GM23338 (cell line): Measurements from ENCODE around the gene FNDC3B. TPM values are rescaled to one million over a fixed set of nuclear protein-coding genes. Genes with fewer than 3 reads are reported as not detected.

Experiments used
- ATAC-seq: fragments of 200-7000 bp; cut with Tn5 transposase; 3 replicates; pipeline ENCODE4 v1.9.1; 2020
- DNase-seq: peaks from one replicate; pipeline ENCODE4 v3.0.0-alpha.2; 2015; ENCODE audit warnings: low spot score
- H2AFZ ChIP-seq: fragments of 200-600 bp; sonication (generic); 2 replicates; pipeline ENCODE4 v1.8.0; 2016; ENCODE audit warnings: antibody characterized with exemption, mild to moderate bottlenecking, moderate library complexity
- H3F3A ChIP-seq: fragments of 200-600 bp; sonication (generic); replicated peaks from 2 replicates; pipeline ENCODE4 v1.8.0; 2017; ENCODE audit warnings: antibody characterized with exemption, mixed run types, low read depth
- H3K27ac ChIP-seq: fragments of 200-600 bp; sonication (generic); 2 replicates; pipeline ENCODE4 v1.6.1; 2016; ENCODE audit warnings: low read depth
- H3K27me3 ChIP-seq: fragments of 200-600 bp; sonication (generic); 2 replicates; pipeline ENCODE4 v1.8.0; 2016; ENCODE audit warnings: mild to moderate bottlenecking, mixed run types, moderate library complexity; ENCODE audit not compliant: insufficient read depth
- H3K36me3 ChIP-seq: fragments of 200-600 bp; sonication (generic); 2 replicates; pipeline ENCODE4 v1.8.0; 2016; ENCODE audit warnings: mild to moderate bottlenecking; ENCODE audit not compliant: insufficient read depth
- H3K4me1 ChIP-seq: fragments of 200-600 bp; sonication (generic); 2 replicates; pipeline ENCODE4 v1.8.0; 2016; ENCODE audit warnings: mild to moderate bottlenecking, moderate library complexity; ENCODE audit not compliant: insufficient read depth
- H3K4me2 ChIP-seq: fragments of 200-600 bp; sonication (generic); 2 replicates; pipeline ENCODE4 v1.7.1; 2017; ENCODE audit warnings: mixed run types
- H3K4me3 ChIP-seq: fragments of 200-600 bp; sonication (generic); 2 replicates; pipeline ENCODE4 v1.6.1; 2016; ENCODE audit warnings: mixed run types
- H3K79me2 ChIP-seq: fragments of 200-600 bp; sonication (generic); replicated peaks from 2 replicates; pipeline ENCODE4 v1.8.0; 2017; ENCODE audit warnings: mild to moderate bottlenecking; ENCODE audit not compliant: insufficient read depth
- H3K9me2 ChIP-seq: fragments of 200-600 bp; sonication (generic); 2 replicates; pipeline ENCODE4 v1.8.0; 2017; ENCODE audit not compliant: insufficient read depth
- H4K20me1 ChIP-seq: fragments of 200-600 bp; sonication (generic); replicated peaks from 2 replicates; pipeline ENCODE4 v1.8.0; 2017; ENCODE audit warnings: mild to moderate bottlenecking; ENCODE audit not compliant: insufficient read depth
- H3K27ac Mint-ChIP-seq: 2 replicates; pipeline ENCODE4 v1.8.0; 2020; ENCODE audit warnings: inconsistent platforms, mild to moderate bottlenecking, moderate library complexity, mixed read lengths
- H3K27me3 Mint-ChIP-seq: 3 replicates; pipeline ENCODE4 v1.8.0; 2022; ENCODE audit warnings: low read depth, mild to moderate bottlenecking, moderate library complexity, mixed read lengths, inconsistent platforms; ENCODE audit not compliant: insufficient read depth, poor library complexity
- H3K36me3 Mint-ChIP-seq: 3 replicates; pipeline ENCODE4 v1.8.0; 2021; ENCODE audit warnings: low read depth, mild to moderate bottlenecking, inconsistent platforms, moderate library complexity, mixed read lengths
- H3K4me1 Mint-ChIP-seq: 3 replicates; pipeline ENCODE4 v1.8.0; 2020; ENCODE audit warnings: mild to moderate bottlenecking, inconsistent platforms, mixed read lengths
- H3K4me3 Mint-ChIP-seq: 3 replicates; pipeline ENCODE4 v1.8.0; 2021; ENCODE audit warnings: moderate library complexity, mild to moderate bottlenecking, inconsistent platforms, mixed read lengths
- H3K9me3 Mint-ChIP-seq: 3 replicates; pipeline ENCODE4 v1.8.0; 2020; ENCODE audit warnings: moderate library complexity, mild to moderate bottlenecking, inconsistent platforms, mixed read lengths
- CREB1 ChIP-seq: fragments of 250-450 bp; sonication (Bioruptor Pico); IDR thresholded peaks from 2 replicates; pipeline ENCODE4 v1.5.0; 2020; ENCODE audit warnings: low read depth, mild to moderate bottlenecking, moderate library complexity
- CTCF ChIP-seq, 2 experiments: fragments of 200-600 bp in 1 of 2; sonication (generic) in 1 of 2; conservative IDR thresholded peaks; 2 replicates each; pipeline versions ENCODE4 v1.5.1 to v1.6.1; 2016 to 2017; ENCODE audit warnings: antibody characterized with exemption in 2 of 2, low read depth in 2 of 2, mild to moderate bottlenecking in 2 of 2, moderate library complexity in 1 of 2
- EZH2phosphoT487 ChIP-seq: fragments of 200-600 bp; sonication (generic); IDR thresholded peaks from one replicate; pipeline ENCODE4 v1.8.1; 2018; ENCODE audit warnings: antibody characterized with exemption; ENCODE audit not compliant: unreplicated experiment
- JUNB ChIP-seq: IDR thresholded peaks from one replicate; pipeline ENCODE4 v1.6.1; 2016; ENCODE audit warnings: antibody characterized with exemption; ENCODE audit not compliant: unreplicated experiment
- NANOG ChIP-seq: IDR thresholded peaks from 2 replicates; pipeline ENCODE4 v1.6.1; 2016; ENCODE audit warnings: antibody characterized with exemption, borderline replicate concordance
- POLR2AphosphoS5 ChIP-seq: IDR thresholded peaks from 2 replicates; pipeline ENCODE4 v1.6.1; 2016; ENCODE audit warnings: antibody characterized with exemption, low read depth
- STAT1 ChIP-seq: IDR thresholded peaks from one replicate; pipeline ENCODE4 v1.6.1; 2016; ENCODE audit warnings: antibody characterized with exemption; ENCODE audit not compliant: unreplicated experiment
- ZNF114 ChIP-seq: fragments of 250-450 bp; sonication (Bioruptor Pico); IDR thresholded peaks from 2 replicates; pipeline ENCODE4 v1.5.0; 2020; ENCODE audit warnings: mild to moderate bottlenecking, moderate library complexity
- ZNF331 ChIP-seq: fragments of 250-450 bp; sonication (Bioruptor Pico); IDR thresholded peaks from 2 replicates; pipeline ENCODE4 v1.5.0; 2020; ENCODE audit warnings: low read depth, mild to moderate bottlenecking, moderate library complexity
- polyA plus RNA-seq: library from polyadenylated mRNA; unstranded; fragments of >200 nt; fragmentation: Nextera tagmentation; extraction: Ambion mirVana; gene quantifications from 2 replicates; pipeline ENCODE4 v1.2.1, GENCODE V29; 2016
- total RNA-seq: library from RNA; depleted of rRNA; stranded (reverse); fragments of >200 nt; shearing (Covaris generic); gene quantifications from 2 replicates; pipeline ENCODE4 v1.2.3, GENCODE V29; 2014
- TF ChIP-seq, protein P1 (sequence below): IDR thresholded peaks from 2 replicates; pipeline ENCODE4 v1.6.1; 2016; ENCODE audit warnings: antibody characterized with exemption

The FNDC3B gene
- total and polyA plus RNA-seq, 2 experiments from 2014 or later: 19.1 to 55.4 TPM

GRCh38 chr3:172112078-172112733 lies 72.8 kb downstream of the FNDC3B start:
- Histone ChIP-seq H3F3A (no peaks in the 10 kb centered on the region), H3K4me1 (peaks cover 23% of the 10 kb centered on the region), H3K9me2 (no peaks in the 10 kb centered on the region), H3K4me2 (peak overlapping the region; percentile 40), H4K20me1 (no peaks in the 10 kb centered on the region; the same call in 1 of the 2 replicates), H3K79me2 (peaks cover 77% of the 10 kb centered on the region), H3K4me3 (no peak overlapping the region), H3K27ac (peak overlapping the region; percentile 67), H3K36me3 (peaks cover 6% of the 10 kb centered on the region; the same call in 1 of the 2 replicates), H2AFZ (no peak overlapping the region), H3K27me3 (no peaks in the 10 kb centered on the region)
- peaks cover 40% of the 10 kb centered on the region for H3K4me1 Mint-ChIP-seq
- H3K9me3 Mint-ChIP-seq: no peaks in the 10 kb centered on the region
- H3K4me3 Mint-ChIP-seq: no peak overlapping the region
- DNase-seq (no peak), ATAC-seq (no peak)
- peak overlapping the region; percentile 60 for H3K27ac Mint-ChIP-seq
- H3K36me3 Mint-ChIP-seq: peaks cover 27% of the 10 kb centered on the region
- no peaks in the 10 kb centered on the region for H3K27me3 Mint-ChIP-seq
- peak; percentile 48; the same call in 1 of the 2 replicates for TF ChIP-seq NANOG
- no peak for TF ChIP-seq CTCF (conservative IDR thresholded peaks at IDR 0.05; ENCODE audit: low read depth in 2 of 2)
- no peak for TF ChIP-seq ZNF114 (CRISPR knock-in tag)

GRCh38 chr3:172112734-172113120 lies 73.3 kb downstream of the FNDC3B start:
- DNase-seq (no peak), ATAC-seq (no peak)
- Mint-ChIP-seq H3K4me3 (no peak overlapping the region), H3K27ac (peak overlapping the region; percentile 71; the same call in 1 of the 2 replicates), H3K27me3 (no peaks in the 10 kb centered on the region), H3K36me3 (peaks cover 30% of the 10 kb centered on the region), H3K9me3 (no peaks in the 10 kb centered on the region), H3K4me1 (peaks cover 35% of the 10 kb centered on the region)
- Histone ChIP-seq H3K36me3 (peaks cover 6% of the 10 kb centered on the region; the same call in 1 of the 2 replicates), H3K4me3 (no peak overlapping the region), H3K27ac (peak overlapping the region; percentile 67), H2AFZ (no peak overlapping the region), H3F3A (no peaks in the 10 kb centered on the region), H3K27me3 (no peaks in the 10 kb centered on the region), H3K4me2 (peak overlapping the region; percentile 9; the same call in 1 of the 2 replicates), H3K79me2 (peaks cover 77% of the 10 kb centered on the region), H4K20me1 (no peaks in the 10 kb centered on the region; the same call in 1 of the 2 replicates), H3K4me1 (peaks cover 23% of the 10 kb centered on the region), H3K9me2 (no peaks in the 10 kb centered on the region)
- TF ChIP-seq STAT1 (no peak), EZH2phosphoT487 (no peak), JUNB (no peak), ZNF331 (CRISPR knock-in tag) (no peak), POLR2AphosphoS5 (no peak), CTCF (conservative IDR thresholded peaks at IDR 0.05; ENCODE audit: low read depth in 2 of 2) (no peak), NANOG (no peak), CREB1 (CRISPR knock-in tag) (no peak)
- TF ChIP-seq, protein P1, sequence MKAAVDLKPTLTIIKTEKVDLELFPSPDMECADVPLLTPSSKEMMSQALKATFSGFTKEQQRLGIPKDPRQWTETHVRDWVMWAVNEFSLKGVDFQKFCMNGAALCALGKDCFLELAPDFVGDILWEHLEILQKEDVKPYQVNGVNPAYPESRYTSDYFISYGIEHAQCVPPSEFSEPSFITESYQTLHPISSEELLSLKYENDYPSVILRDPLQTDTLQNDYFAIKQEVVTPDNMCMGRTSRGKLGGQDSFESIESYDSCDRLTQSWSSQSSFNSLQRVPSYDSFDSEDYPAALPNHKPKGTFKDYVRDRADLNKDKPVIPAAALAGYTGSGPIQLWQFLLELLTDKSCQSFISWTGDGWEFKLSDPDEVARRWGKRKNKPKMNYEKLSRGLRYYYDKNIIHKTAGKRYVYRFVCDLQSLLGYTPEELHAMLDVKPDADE: no peak
